GM13976 (cell line): ENCODE data around the gene TRIM33.
"Not testable (repeated sequence)": the region's sequence is repeated elsewhere in the genome, so short reads cannot be mapped to it uniquely, and the experiment has no call there.

Experiments
- DNase-seq: peaks from one replicate; pipeline ENCODE4 v3.0.0; 2012; ENCODE audit warnings: low spot score
- CTCF ChIP-seq: IDR thresholded peaks from 2 replicates; pipeline ENCODE4 v1.5.1; 2012; ENCODE audit warnings: borderline replicate concordance, mild to moderate bottlenecking; ENCODE audit not compliant: insufficient read depth; ENCODE audit errors: extremely low read depth, missing control alignments, control extremely low read depth
- in situ Hi-C: fragments of 300-500 bp; cut with MboI; formaldehyde crosslinking; loops from one replicate; pipeline ENCODE4 v1.12.0; 2022; ENCODE audit warnings: low sequenced_read_pairs, mixed read lengths, inconsistent platforms; ENCODE audit not compliant: unreplicated experiment

TRIM33 gene

DNA sequence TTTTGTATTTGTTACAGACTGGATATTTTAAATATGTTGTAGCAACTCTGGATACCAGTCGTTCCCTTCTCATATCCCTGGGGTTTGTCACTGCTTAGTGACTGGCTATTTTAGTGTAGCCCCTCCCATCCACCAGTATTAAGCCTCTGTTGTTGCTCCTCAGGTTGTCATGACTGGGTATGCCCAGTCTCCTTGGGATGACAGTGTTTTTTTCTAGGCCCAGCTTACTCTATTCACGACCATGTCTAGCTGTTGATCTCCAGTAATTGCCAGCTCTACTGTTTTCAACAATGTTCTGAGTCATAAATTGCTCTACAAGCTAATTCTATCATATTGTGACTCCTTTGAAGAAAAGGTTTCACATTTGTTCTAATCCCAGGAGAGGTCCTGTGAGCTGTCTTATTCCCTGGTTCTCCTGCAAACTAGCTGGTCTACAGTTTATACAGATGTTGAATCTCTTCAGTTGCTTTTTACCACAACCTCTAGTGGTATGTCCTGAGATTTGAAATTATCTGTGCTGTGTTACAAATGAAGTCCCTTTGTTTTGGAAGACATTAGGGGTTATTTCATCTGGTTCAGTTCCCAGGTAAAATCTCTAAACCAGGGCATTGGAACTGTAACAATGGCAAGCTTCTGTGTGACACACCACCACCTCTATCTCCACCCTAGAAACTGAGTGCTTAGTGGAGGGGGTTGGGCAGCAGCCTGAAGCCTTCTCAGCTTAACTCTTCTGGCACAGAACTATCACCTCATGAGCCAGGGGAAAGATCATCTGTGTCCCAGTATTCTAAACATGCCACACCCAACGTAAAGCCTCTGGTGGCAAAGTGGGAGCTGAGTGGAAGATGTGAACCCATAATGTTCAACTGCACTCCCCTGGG is 124.6 kb downstream of the TRIM33 start:
- in situ Hi-C loops = no loop called here
- no peak for DNase-seq
- no peak for TF ChIP-seq CTCF

GRCh38 chr1:114384922-114385321 is 126.1 kb downstream of the TRIM33 start:
- TF ChIP-seq CTCF = no peak
- DNase-seq = no peak
- in situ Hi-C loops = no loop called here

DNA sequence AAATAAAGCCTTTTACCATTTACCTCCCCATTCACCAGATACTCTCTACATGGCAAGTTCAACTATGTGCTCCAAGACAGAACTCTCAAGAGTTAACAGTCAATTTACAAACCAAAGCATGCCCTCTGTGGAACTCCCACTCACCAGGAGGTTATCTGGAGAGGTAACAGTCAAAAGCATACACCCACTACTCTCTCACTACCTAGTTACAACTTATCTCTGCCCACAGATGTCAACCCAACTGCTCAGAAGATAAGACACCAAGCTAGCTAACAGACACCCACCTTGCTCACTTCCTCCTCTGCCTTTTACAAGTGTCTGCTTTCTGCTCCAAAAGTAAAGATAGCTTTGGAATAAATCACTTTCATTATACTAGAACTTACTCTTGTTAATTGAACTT is 131.0 kb downstream of the TRIM33 start:
- no peak for TF ChIP-seq CTCF
- in situ Hi-C loops = no loop called here
- no peak for DNase-seq

- no peak for DNase-seq
- TF ChIP-seq CTCF = no peak
These were observed 131.6 kb downstream of the TRIM33 start for GRCh38 chr1:114379358-114379757.

DNA sequence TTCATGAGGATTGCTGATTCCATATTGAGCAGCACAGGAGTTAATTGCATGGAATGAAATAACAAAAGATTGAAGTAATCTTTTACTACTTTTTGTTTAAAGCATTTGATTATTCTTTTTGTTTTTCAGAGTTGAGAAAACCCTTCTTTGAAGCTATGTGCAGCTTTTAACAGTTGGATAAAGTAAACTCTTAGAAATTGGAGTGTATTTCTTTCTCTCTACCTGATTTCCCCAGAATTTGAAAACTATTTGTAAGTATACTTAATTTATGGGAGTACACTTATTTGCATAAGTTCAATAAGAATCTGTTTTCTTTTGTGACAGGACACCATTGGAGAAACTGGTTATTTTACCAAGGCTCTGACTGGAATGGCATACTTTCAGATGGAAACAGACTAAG is 133.6 kb downstream of the TRIM33 start:
- DNase-seq = no peak
- in situ Hi-C loops = no loop called here
- no peak for TF ChIP-seq CTCF

More at GRCh38 chr1:114379358-114379757, 131.6 kb downstream of the TRIM33 start:
- in situ Hi-C loops = no loop called here

- DNase-seq = no peak
- in situ Hi-C loops = no loop called here
- TF ChIP-seq CTCF = no peak
These were observed 141.1 kb downstream of the TRIM33 start for GRCh38 chr1:114369930-114370329.

- in situ Hi-C loops, DNase-seq: not testable (repeated sequence)
These were observed 141.6 kb downstream of the TRIM33 start for GRCh38 chr1:114369266-114369919.
